Caco-2 (cell line): Measurements from ENCODE around the gene RPL10. TPM values are rescaled to one million over a fixed set of nuclear protein-coding genes. Genes with fewer than 3 reads are reported as not detected.
"Not testable (repeated sequence)": the region's sequence is repeated elsewhere in the genome, so short reads cannot be mapped to it uniquely, and the experiment has no call there.

Experiments used
- BruUV-seq: library from RNA; stranded (reverse); fragments of 400-500 nt; replicated peaks from 2 replicates; lab custom pipeline; 2021; lab: Mats Ljungman, UMichigan
- CTCF ChIA-PET: fragments of 300-600 bp; sonication (Branson Sonifier 250); formaldehyde crosslinking; loops from one replicate; lab custom pipeline; 2022; ENCODE audit warnings: antibody characterized with exemption; lab: Charles Lee
- POLR2A ChIA-PET: fragments of 300-600 bp; sonication (Branson Sonifier 250); formaldehyde crosslinking; loops from one replicate; lab custom pipeline; 2022; ENCODE audit warnings: antibody characterized with exemption; lab: Charles Lee
- DNase-seq, 2 experiments: peaks; one replicate each; pipeline versions ENCODE4 v3.0.0 to v3.0.0-alpha.2; 2020 to 2022
- H3K27me3 ChIP-seq: replicated peaks from 2 replicates; pipeline ENCODE4 v1.6.0; 2011; ENCODE audit warnings: low read length; ENCODE audit not compliant: control insufficient read depth, insufficient read depth
- H3K36me3 ChIP-seq: 2 replicates; pipeline ENCODE4 v1.5.1; 2011; ENCODE audit warnings: low read length; ENCODE audit not compliant: control insufficient read depth, insufficient read depth
- H3K4me1 ChIP-seq: fragments of 250-450 bp; sonication (Bioruptor Pico); 2 replicates; pipeline ENCODE4 v1.5.1; 2020; ENCODE audit warnings: mild to moderate bottlenecking
- H3K4me3 ChIP-seq: 2 replicates; pipeline ENCODE4 v1.5.1; 2011; ENCODE audit warnings: low read depth, mild to moderate bottlenecking, control low read depth, low read length
- H3K9me3 ChIP-seq: fragments of 250-450 bp; sonication (Bioruptor Pico); 2 replicates; pipeline ENCODE4 v1.5.1; 2020; ENCODE audit warnings: mild to moderate bottlenecking, moderate library complexity
- H3K27ac Mint-ChIP-seq: one replicate; pipeline ENCODE4 v1.8.0; 2022; ENCODE audit warnings: mixed read lengths; ENCODE audit not compliant: unreplicated experiment
- H3K27me3 Mint-ChIP-seq: one replicate; pipeline ENCODE4 v1.8.0; 2022; ENCODE audit warnings: mixed read lengths; ENCODE audit not compliant: insufficient read depth, unreplicated experiment
- H3K36me3 Mint-ChIP-seq: one replicate; pipeline ENCODE4 v1.8.0; 2022; ENCODE audit warnings: mild to moderate bottlenecking, mixed read lengths; ENCODE audit not compliant: insufficient read depth, unreplicated experiment
- H3K4me1 Mint-ChIP-seq: one replicate; pipeline ENCODE4 v1.8.0; 2022; ENCODE audit warnings: low read depth, mixed read lengths; ENCODE audit not compliant: unreplicated experiment
- H3K4me3 Mint-ChIP-seq: one replicate; pipeline ENCODE4 v1.8.0; 2022; ENCODE audit warnings: mild to moderate bottlenecking, moderate library complexity, mixed read lengths; ENCODE audit not compliant: unreplicated experiment
- H3K9me3 Mint-ChIP-seq: one replicate; pipeline ENCODE4 v1.8.0; 2022; ENCODE audit warnings: mixed read lengths; ENCODE audit not compliant: unreplicated experiment
- CTCF ChIP-seq, 2 experiments: fragments of 200-600 bp in 1 of 2; IDR thresholded peaks; 1 replicate in 1 of 2; 2 replicates in 1 of 2; pipeline versions ENCODE4 v1.5.1 to v1.8.0; 2011 to 2022; ENCODE audit warnings: antibody characterized with exemption in 1 of 2, control low read depth in 1 of 2, inconsistent platforms in 1 of 2, low read depth in 1 of 2, low read length in 1 of 2, mild to moderate bottlenecking in 1 of 2, moderate library complexity in 1 of 2; ENCODE audit not compliant: insufficient read depth in 1 of 2, severe bottlenecking in 1 of 2, unreplicated experiment in 1 of 2
- intact Hi-C: fragments of 100-400 bp; cut with micrococcal nuclease; formaldehyde crosslinking; loops from one replicate; pipeline ENCODE4 v1.10.0; 2022; ENCODE audit not compliant: unreplicated experiment
- total RNA-seq: library from RNA; stranded (reverse); gene quantifications from 2 replicates; pipeline ENCODE4 v1.2.3, GENCODE V29; 2022

Gene RPL10
- total RNA-seq, 1 experiment from 2014 or later: 2,081 TPM

GRCh38 chrX:154396363-154396762 lies 1.8 kb upstream of the RPL10 start:
- H3K9me3 Mint-ChIP-seq, DNase-seq, H3K27me3 Mint-ChIP-seq, BruUV-seq, CTCF ChIA-PET, intact Hi-C loops, POLR2A ChIA-PET, H3K27ac Mint-ChIP-seq, H3K4me1 Mint-ChIP-seq, H3K9me3 ChIP-seq, H3K27me3 ChIP-seq, H3K36me3 ChIP-seq, H3K4me3 ChIP-seq: not testable (repeated sequence)
- Mint-ChIP-seq H3K4me3 (peak overlapping the region; percentile 97), H3K36me3 (peaks cover 37% of the 10 kb centered on the region)
- peaks cover 21% of the 10 kb centered on the region for H3K4me1 ChIP-seq

- no peaks in the 10 kb centered on the region for H3K9me3 Mint-ChIP-seq
- H3K4me1 Mint-ChIP-seq: peaks cover 8% of the 10 kb centered on the region
- POLR2A ChIA-PET: interaction anchor here (0.6 to 1.5 kb wide), 9 partner anchors 13 to 128 kb away, joined by 3 to 12 read pairs (median 4); partner anchors contain the start of genes EMD, PLXNA3 and SLC10A3
- CTCF ChIA-PET: interaction anchor here (1.4 kb wide), 1 partner anchor 24 kb away, joined by 6 read pairs; no protein-coding TSS in a partner anchor
- Histone ChIP-seq H3K27me3 (no peaks in the 10 kb centered on the region), H3K36me3 (peaks cover 5% of the 10 kb centered on the region), H3K4me1 (peaks cover 21% of the 10 kb centered on the region), H3K9me3 (no peaks in the 10 kb centered on the region), H3K4me3 (peak overlapping the region; percentile 76)
- no peak for TF ChIP-seq CTCF (IDR thresholded peaks at IDR 0.05; ENCODE audit: insufficient read depth in 1 of 2, low read depth in 1 of 2, low read length in 1 of 2, severe bottlenecking in 1 of 2, unreplicated experiment in 1 of 2)
- peaks cover 46% of the 10 kb centered on the region for H3K36me3 Mint-ChIP-seq
- peak overlapping the region; percentile 97 for H3K4me3 Mint-ChIP-seq
- TSS peak; percentile 63 for BruUV-seq
- peak overlapping the region; percentile 100 for H3K27ac Mint-ChIP-seq
- intact Hi-C loops: no loop called here
- peak; percentile 75 to 76 for DNase-seq
- H3K27me3 Mint-ChIP-seq: no peaks in the 10 kb centered on the region
Observed at GRCh38 chrX:154396973-154397887, 947 bp upstream of the RPL10 start.

- H3K36me3 ChIP-seq: peaks cover 5% of the 10 kb centered on the region
- peak; percentile 61 to 69 for TF ChIP-seq CTCF (IDR thresholded peaks at IDR 0.05; ENCODE audit: insufficient read depth in 1 of 2, low read depth in 1 of 2, low read length in 1 of 2, severe bottlenecking in 1 of 2, unreplicated experiment in 1 of 2)
- Mint-ChIP-seq H3K4me3 (peak overlapping the region; percentile 97), H3K4me1 (peaks cover 8% of the 10 kb centered on the region), H3K36me3 (peaks cover 63% of the 10 kb centered on the region), H3K27ac (peak overlapping the region; percentile 100), H3K9me3 (no peaks in the 10 kb centered on the region), H3K27me3 (no peaks in the 10 kb centered on the region)
- no peaks in the 10 kb centered on the region for H3K27me3 ChIP-seq
- H3K4me3 ChIP-seq: peak overlapping the region; percentile 76
- BruUV-seq: TSS peak; percentile 80
- intact Hi-C loops: no loop called here
- no peaks in the 10 kb centered on the region for H3K9me3 ChIP-seq
- H3K4me1 ChIP-seq: peaks cover 21% of the 10 kb centered on the region
- CTCF ChIA-PET: interaction anchor here (0.8 kb wide), 2 partner anchors 13 to 26 kb away, joined by 3 read pairs; no protein-coding TSS in a partner anchor
- DNase-seq: peak; percentile 80 to 82
- POLR2A ChIA-PET: interaction anchor here (1.1 to 1.3 kb wide), 4 partner anchors 20 to 91 kb away, joined by 4 to 8 read pairs (median 6); partner anchors contain the start of genes EMD and SLC10A3
Observed at GRCh38 chrX:154398668-154399526, 720 bp downstream of the RPL10 start.
